ENCODE results near the gene BMP6. TPM values are rescaled to one million over a fixed set of nuclear protein-coding genes. Genes with fewer than 3 reads are reported as not detected.

The BMP6 gene
- total and polyA plus RNA-seq, 2 donors (not counting 3 experiments of a cell fraction or from before 2014, with no cell fraction given), result 221 to 276 TPM

- Histone ChIP-seq H3K4me1 (ENCODE audit: control insufficient read depth, extremely low read depth, insufficient read depth, low read length) (peaks cover 14% of the 10 kb centered on the region), H3K27me3 (ENCODE audit: control insufficient read depth in 2 of 2, insufficient read depth in 2 of 2, low read length in 2 of 2) (no peaks in the 10 kb centered on the region), H3K79me2 (ENCODE audit: control insufficient read depth, insufficient read depth, low read length) (peaks cover 12% of the 10 kb centered on the region), H3K27ac (ENCODE audit: insufficient read depth, low read depth, low read length) (no peak overlapping the region), H2AFZ (ENCODE audit: low read depth, low read length) (no peak overlapping the region), H3K9ac (replicated peaks; ENCODE audit: extremely low read depth, insufficient read depth, low read length) (no peak overlapping the region), H3K4me2 (ENCODE audit: insufficient read depth, low read length) (no peak overlapping the region), H3K36me3 (ENCODE audit: control insufficient read depth in 2 of 2, extremely low read depth in 1 of 2, insufficient read depth in 2 of 2, low read length in 2 of 2) (peaks cover 57 to 65% of the 10 kb centered on the region in 2 experiments), H4K20me1 (replicated peaks; ENCODE audit: control insufficient read depth, extremely low read depth, insufficient read depth, low read length) (peaks cover 2% of the 10 kb centered on the region), H3K9me1 (replicated peaks; ENCODE audit: control insufficient read depth, extremely low read depth, insufficient read depth, low read length) (no peaks in the 10 kb centered on the region), H3K9me3 (replicated peaks; ENCODE audit: control insufficient read depth, insufficient read depth, low read length) (no peaks in the 10 kb centered on the region), H3K4me3 (replicated peaks in 1 of 3; ENCODE audit: insufficient read depth in 1 of 3, low read depth in 1 of 3, low read length in 3 of 3) (no peak overlapping the region)
- intact Hi-C loops (cut with micrococcal nuclease) (no loop called here), dilution Hi-C loops (cut with MboI; ENCODE audit: extremely low pct_ligation_motif_present, low sequenced_read_pairs) (loop anchor here (25.0 kb wide), 1 partner anchor 133 kb away; no protein-coding TSS in a partner anchor)
- ChIA-PET POLR2A (no interaction called here), CTCF (interaction anchor here (0.8 to 3.9 kb wide), 6 partner anchors 113 to 180 kb away, joined by 3 to 17 read pairs (median 4); no protein-coding TSS in a partner anchor)
- no TSS peak for BruUV-seq (replicated peaks)
- FAIRE-seq (no peak), DNase-seq (ENCODE audit: low read depth, low spot score) (peak; percentile 55)
- TF ChIP-seq JUN (IDR thresholded peaks at IDR 0.05; ENCODE audit: borderline replicate concordance, insufficient read depth, insufficient read length, low read depth) (no peak), POLR2AphosphoS5 (IDR thresholded peaks at IDR 0.05; ENCODE audit: insufficient read depth, low read depth, low read length) (peak; percentile 10), POLR2A (IDR thresholded peaks at IDR 0.05; ENCODE audit: low read depth, low read length) (peak; percentile 17)
Observed at GRCh38 chr6:7879579-7879978, 153.7 kb downstream of the BMP6 start.

- Histone ChIP-seq H3K4me2 (ENCODE audit: insufficient read depth, low read length) (no peak overlapping the region), H3K9me3 (replicated peaks; ENCODE audit: control insufficient read depth, insufficient read depth, low read length) (no peaks in the 10 kb centered on the region), H3K27me3 (ENCODE audit: control insufficient read depth in 2 of 2, insufficient read depth in 2 of 2, low read length in 2 of 2) (no peaks in the 10 kb centered on the region), H3K79me2 (ENCODE audit: control insufficient read depth, insufficient read depth, low read length) (peaks cover 8% of the 10 kb centered on the region), H3K4me3 (replicated peaks in 1 of 3; ENCODE audit: insufficient read depth in 1 of 3, low read depth in 1 of 3, low read length in 3 of 3) (no peak overlapping the region), H3K9me1 (replicated peaks; ENCODE audit: control insufficient read depth, extremely low read depth, insufficient read depth, low read length) (no peaks in the 10 kb centered on the region), H3K4me1 (ENCODE audit: control insufficient read depth, extremely low read depth, insufficient read depth, low read length) (peaks cover 14% of the 10 kb centered on the region), H3K9ac (replicated peaks; ENCODE audit: extremely low read depth, insufficient read depth, low read length) (no peak overlapping the region), H4K20me1 (replicated peaks; ENCODE audit: control insufficient read depth, extremely low read depth, insufficient read depth, low read length) (peaks cover 2% of the 10 kb centered on the region), H3K36me3 (ENCODE audit: control insufficient read depth in 2 of 2, extremely low read depth in 1 of 2, insufficient read depth in 2 of 2, low read length in 2 of 2) (peaks cover 61 to 68% of the 10 kb centered on the region in 2 experiments), H3K27ac (ENCODE audit: insufficient read depth, low read depth, low read length) (no peak overlapping the region), H2AFZ (ENCODE audit: low read depth, low read length) (no peak overlapping the region)
- POLR2A ChIA-PET, result no interaction called here
- DNase-seq (ENCODE audit: low read depth, low spot score) (peak; percentile 60), FAIRE-seq (no peak)
- dilution Hi-C loops (cut with MboI; ENCODE audit: extremely low pct_ligation_motif_present, low sequenced_read_pairs), result loop anchor here (25.0 kb wide), 1 partner anchor 132 kb away; no protein-coding TSS in a partner anchor
- TF ChIP-seq POLR2AphosphoS5 (IDR thresholded peaks at IDR 0.05; ENCODE audit: insufficient read depth, low read depth, low read length), result peak; percentile 7
- no peak for TF ChIP-seq MYC (IDR thresholded peaks at IDR 0.05; ENCODE audit: low read depth, low read length)
- TF ChIP-seq POLR2A (IDR thresholded peaks at IDR 0.05; ENCODE audit: low read depth, low read length), result peak; percentile 0
- TF ChIP-seq EZH2 (IDR thresholded peaks at IDR 0.05; ENCODE audit: borderline replicate concordance, low read depth, low read length, severe bottlenecking), result no peak
- TF ChIP-seq FOS (IDR thresholded peaks at IDR 0.05; ENCODE audit: borderline replicate concordance, insufficient read depth, low read length), result no peak
- intact Hi-C loops (cut with micrococcal nuclease), result no loop called here
- no TSS peak for BruUV-seq (replicated peaks)
- CTCF ChIA-PET, result interaction anchor here (1.0 to 3.9 kb wide), 5 partner anchors 112 to 157 kb away, joined by 3 to 17 read pairs (median 4); no protein-coding TSS in a partner anchor
Observed at GRCh38 chr6:7879980-7880717, 154.2 kb downstream of the BMP6 start.

Measured in endothelial cell of umbilical vein (primary cell).